Transverse colon (tissue), 4 donors: ENCODE measurements around the gene CCNDBP1. TPM values are rescaled to one million over a fixed set of nuclear protein-coding genes. Genes with fewer than 3 reads are reported as not detected.

Source experiments
- DNase-seq: peaks from one replicate; pipeline ENCODE4 v3.0.0-alpha.2; 2019
- H3K27ac ChIP-seq, 4 donors: fragments of 200-600 bp; sonication (generic); 2 replicates each; pipeline ENCODE4 v1.5.1; 2016 to 2018; ENCODE audit warnings: inconsistent platforms in 4 of 4
- H3K27me3 ChIP-seq: fragments of 200-600 bp; sonication (generic); 2 replicates; pipeline ENCODE4 v1.5.1; 2017; ENCODE audit warnings: inconsistent platforms
- H3K36me3 ChIP-seq, 4 donors: fragments of 200-600 bp; sonication (generic); 2 replicates each; pipeline ENCODE4 v1.5.1; 2017 to 2019; ENCODE audit warnings: inconsistent platforms in 4 of 4
- H3K4me1 ChIP-seq, 4 donors: fragments of 200-600 bp; sonication (generic); 2 replicates each; pipeline ENCODE4 v1.5.1; 2017 to 2020; ENCODE audit warnings: inconsistent platforms in 4 of 4
- H3K4me3 ChIP-seq, 4 donors: fragments of 200-600 bp; sonication (generic); 1 replicate in 1 of 4; 2 replicates in 3 of 4; pipeline versions ENCODE4 v1.5.1 to v1.6.1; 2017 to 2019; ENCODE audit warnings: inconsistent platforms in 4 of 4
- H3K9me3 ChIP-seq, 2 donors: fragments of 200-600 bp; sonication (generic); 2 replicates each; pipeline ENCODE4 v1.5.1; 2017 to 2019; ENCODE audit warnings: inconsistent platforms in 2 of 2
- EP300 ChIP-seq: sonication (generic); formaldehyde crosslinking; IDR thresholded peaks from one replicate; pipeline ENCODE4 v1.6.1; 2017; ENCODE audit warnings: antibody characterized with exemption, low read depth
- POLR2A ChIP-seq: fragments of 450-650 bp; IDR thresholded peaks from one replicate; pipeline ENCODE4 v1.6.1; 2016; ENCODE audit warnings: antibody characterized with exemption, mild to moderate bottlenecking, moderate library complexity
- POLR2AphosphoS5 ChIP-seq, 3 donors: sonication (generic); formaldehyde crosslinking; IDR thresholded peaks; one replicate each; pipeline ENCODE4 v1.6.1; 2016; ENCODE audit warnings: antibody characterized with exemption in 3 of 3
- WGBS, 2 donors: methylation state at CpG; one replicate each; pipeline ENCODE4 v1.1.5; 2018; ENCODE audit warnings: low coverage in 1 of 2; 5-methylcytosine and 5-hydroxymethylcytosine counted together
- in situ Hi-C, 4 donors: fragments of 200-750 bp; cut with MboI; loops; one replicate each; pipeline versions ENCODE4 v1.15.0 to v1.15.1; 2017; ENCODE audit warnings: low sequenced_read_pairs in 3 of 4, low pct_ligation_motif_present in 1 of 4, low pct_unique_long_range_greater_than_20kb in 1 of 4
- intact Hi-C: fragments of 100-400 bp; cut with DNase I; formaldehyde crosslinking; loops from one replicate; pipeline ENCODE4 v1.15.1; 2023; ENCODE audit warnings: low total_unique reads
- total RNA-seq, 4 donors: library from RNA; depleted of rRNA; stranded (reverse); fragments of >200 nt; gene quantifications; one replicate each; pipeline ENCODE4 v1.1.0, GENCODE V29; 2016
- TF ChIP-seq, protein P1 (sequence below), 5 experiments: fragments of 200-600 bp in 3 of 5; fragments of 450-650 bp in 2 of 5; sonication (generic) in 3 of 5; IDR thresholded peaks; 1 replicate in 2 of 5; 2 replicates in 3 of 5; pipeline ENCODE4 v1.5.1; 2016 to 2017; ENCODE audit warnings: antibody characterized with exemption in 5 of 5, inconsistent platforms in 3 of 5, mild to moderate bottlenecking in 2 of 5, moderate library complexity in 1 of 5

CCNDBP1 gene
- total RNA-seq, 4 donors from 2014 or later, result 20.7 to 120 (median 80.0) TPM

- intact Hi-C loops (no loop called here), in situ Hi-C loops (no loop called here)
- Histone ChIP-seq H3K36me3 (no peaks in the 10 kb centered on the region), H3K27ac (no peak overlapping the region), H3K4me3 (no peak overlapping the region), H3K4me1 (no peaks in the 10 kb centered on the region), H3K27me3 (peaks cover 13% of the 10 kb centered on the region), H3K9me3 (no peaks in the 10 kb centered on the region)
- no peak for DNase-seq
- TF ChIP-seq POLR2AphosphoS5 (IDR thresholded peaks at IDR 0.05) (no peak), EP300 (no peak), POLR2A (no peak)
- TF ChIP-seq, protein P1, sequence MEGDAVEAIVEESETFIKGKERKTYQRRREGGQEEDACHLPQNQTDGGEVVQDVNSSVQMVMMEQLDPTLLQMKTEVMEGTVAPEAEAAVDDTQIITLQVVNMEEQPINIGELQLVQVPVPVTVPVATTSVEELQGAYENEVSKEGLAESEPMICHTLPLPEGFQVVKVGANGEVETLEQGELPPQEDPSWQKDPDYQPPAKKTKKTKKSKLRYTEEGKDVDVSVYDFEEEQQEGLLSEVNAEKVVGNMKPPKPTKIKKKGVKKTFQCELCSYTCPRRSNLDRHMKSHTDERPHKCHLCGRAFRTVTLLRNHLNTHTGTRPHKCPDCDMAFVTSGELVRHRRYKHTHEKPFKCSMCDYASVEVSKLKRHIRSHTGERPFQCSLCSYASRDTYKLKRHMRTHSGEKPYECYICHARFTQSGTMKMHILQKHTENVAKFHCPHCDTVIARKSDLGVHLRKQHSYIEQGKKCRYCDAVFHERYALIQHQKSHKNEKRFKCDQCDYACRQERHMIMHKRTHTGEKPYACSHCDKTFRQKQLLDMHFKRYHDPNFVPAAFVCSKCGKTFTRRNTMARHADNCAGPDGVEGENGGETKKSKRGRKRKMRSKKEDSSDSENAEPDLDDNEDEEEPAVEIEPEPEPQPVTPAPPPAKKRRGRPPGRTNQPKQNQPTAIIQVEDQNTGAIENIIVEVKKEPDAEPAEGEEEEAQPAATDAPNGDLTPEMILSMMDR (IDR thresholded peaks at IDR 0.05), result no peak
- WGBS, 2 donors, result 75 to 80% methylated on average over 3 to 9 of the region's 9 CpGs
Measured at GRCh38 chr15:43210807-43211206, 25.6 kb downstream of the CCNDBP1 start.

DNA sequence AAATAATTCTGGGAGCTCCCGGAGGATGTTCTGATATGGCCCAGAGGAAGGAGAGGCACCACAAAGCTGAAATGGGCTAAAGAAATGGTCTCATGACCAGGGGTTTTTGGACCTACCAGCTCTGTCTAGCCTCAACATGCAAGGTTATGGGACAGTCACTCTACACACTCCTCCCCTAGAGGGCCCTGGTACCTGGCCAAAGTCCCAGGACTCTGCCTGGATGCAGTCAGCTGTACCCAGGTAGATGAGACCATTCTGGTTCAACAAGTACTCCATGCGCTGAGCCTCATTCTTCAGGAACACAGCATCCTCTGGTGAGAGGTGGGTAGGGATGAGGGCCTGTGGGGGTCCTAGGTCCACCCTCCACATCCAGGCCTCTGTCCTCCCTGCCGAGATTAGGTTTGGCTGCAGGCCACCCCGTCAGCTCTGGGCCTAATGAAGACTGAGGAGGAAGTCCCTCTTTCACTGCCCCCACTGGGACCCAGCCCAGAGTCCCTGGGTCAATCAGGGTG, 26.1 kb downstream of the CCNDBP1 start:
- TF ChIP-seq POLR2AphosphoS5 (IDR thresholded peaks at IDR 0.05) (no peak), POLR2A (no peak), EP300 (no peak)
- TF ChIP-seq, protein P1 (IDR thresholded peaks at IDR 0.05), result no peak
- H3K4me1 ChIP-seq, result no peaks in the 10 kb centered on the region
- H3K9me3 ChIP-seq, result no peaks in the 10 kb centered on the region
- in situ Hi-C loops (no loop called here), intact Hi-C loops (no loop called here)
- no peak for DNase-seq
- H3K27me3 ChIP-seq, result peaks cover 13% of the 10 kb centered on the region
- WGBS, 2 donors, result 79 to 80% methylated on average over 1 to 4 of the region's 4 CpGs
- H3K4me3 ChIP-seq, result no peak overlapping the region
- H3K27ac ChIP-seq, result no peak overlapping the region
- H3K36me3 ChIP-seq, result no peaks in the 10 kb centered on the region

DNA sequence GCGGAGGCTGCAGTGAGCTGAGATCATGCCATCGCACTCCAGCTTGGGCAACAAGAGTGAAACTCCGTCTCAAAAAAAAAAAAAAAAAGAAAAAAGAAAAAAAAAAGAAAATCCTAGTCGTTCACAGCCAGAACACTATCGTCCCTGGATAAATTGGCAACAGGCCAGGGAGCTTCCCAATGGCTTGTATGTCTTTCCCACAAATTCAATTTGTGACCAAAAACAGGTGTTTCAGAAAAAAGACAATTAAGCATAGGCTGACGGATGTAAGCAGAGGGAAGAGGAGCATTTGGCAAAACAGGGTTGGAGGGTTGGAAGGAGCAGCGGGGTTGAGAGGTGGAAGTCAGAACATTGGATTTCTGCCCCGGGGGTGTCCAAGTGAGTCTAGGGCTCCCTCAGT, 27.1 kb downstream of the CCNDBP1 start:
- H3K27ac ChIP-seq, result no peak overlapping the region
- 73 to 78% methylated on average over 5 to 8 of the region's 8 CpGs for whole genome bisulfite sequencing, 2 donors

GRCh38 chr15:43212951-43213350, 27.7 kb downstream of the CCNDBP1 start:
- in situ Hi-C loops, result no loop called here
- intact Hi-C loops, result no loop called here

More for the DNA sequence above, 27.1 kb downstream of the CCNDBP1 start:
- H3K36me3 ChIP-seq, result no peaks in the 10 kb centered on the region
- no peaks in the 10 kb centered on the region for H3K9me3 ChIP-seq
- intact Hi-C loops, result no loop called here
- H3K4me3 ChIP-seq, result no peak overlapping the region
- in situ Hi-C loops, result no loop called here
- TF ChIP-seq EP300 (no peak), POLR2A (no peak), POLR2AphosphoS5 (IDR thresholded peaks at IDR 0.05) (no peak)
- TF ChIP-seq, protein P1 (IDR thresholded peaks at IDR 0.05), result no peak
- peaks cover 13% of the 10 kb centered on the region for H3K27me3 ChIP-seq
- no peaks in the 10 kb centered on the region for H3K4me1 ChIP-seq
- DNase-seq, result no peak

More at GRCh38 chr15:43212951-43213350, 27.7 kb downstream of the CCNDBP1 start:
- Histone ChIP-seq H3K4me3 (no peak overlapping the region), H3K9me3 (no peaks in the 10 kb centered on the region), H3K4me1 (no peaks in the 10 kb centered on the region), H3K36me3 (no peaks in the 10 kb centered on the region), H3K27ac (no peak overlapping the region), H3K27me3 (peaks cover 13% of the 10 kb centered on the region)
- no peak for DNase-seq
- TF ChIP-seq POLR2A (no peak), EP300 (no peak), POLR2AphosphoS5 (IDR thresholded peaks at IDR 0.05) (no peak)
- TF ChIP-seq, protein P1 (IDR thresholded peaks at IDR 0.05), result no peak
